Coronary artery (tissue), 2 donors: ENCODE results near the gene IGDCC3.

Source experiments
- DNase-seq: peaks from one replicate; pipeline ENCODE4 v3.0.0-alpha.2; 2017; ENCODE audit warnings: low spot score
- H3K27ac ChIP-seq, 2 donors: fragments of 200-600 bp; sonication (generic); one replicate each; pipeline ENCODE4 v1.5.1; 2016 to 2019
- H3K4me3 ChIP-seq: fragments of 200-600 bp; sonication (generic); 2 replicates; pipeline ENCODE4 v1.5.1; 2016; ENCODE audit warnings: mild to moderate bottlenecking, moderate library complexity
- TF ChIP-seq, protein P1 (sequence below): fragments of 200-600 bp; sonication (generic); IDR thresholded peaks from one replicate; pipeline ENCODE4 v1.5.1; 2019; ENCODE audit warnings: antibody characterized with exemption

Gene IGDCC3

GRCh38 chr15:65303687-65304380 is 74.0 kb downstream of the IGDCC3 start:
- peak overlapping the region; percentile 77 for H3K4me3 ChIP-seq
- TF ChIP-seq, protein P1, sequence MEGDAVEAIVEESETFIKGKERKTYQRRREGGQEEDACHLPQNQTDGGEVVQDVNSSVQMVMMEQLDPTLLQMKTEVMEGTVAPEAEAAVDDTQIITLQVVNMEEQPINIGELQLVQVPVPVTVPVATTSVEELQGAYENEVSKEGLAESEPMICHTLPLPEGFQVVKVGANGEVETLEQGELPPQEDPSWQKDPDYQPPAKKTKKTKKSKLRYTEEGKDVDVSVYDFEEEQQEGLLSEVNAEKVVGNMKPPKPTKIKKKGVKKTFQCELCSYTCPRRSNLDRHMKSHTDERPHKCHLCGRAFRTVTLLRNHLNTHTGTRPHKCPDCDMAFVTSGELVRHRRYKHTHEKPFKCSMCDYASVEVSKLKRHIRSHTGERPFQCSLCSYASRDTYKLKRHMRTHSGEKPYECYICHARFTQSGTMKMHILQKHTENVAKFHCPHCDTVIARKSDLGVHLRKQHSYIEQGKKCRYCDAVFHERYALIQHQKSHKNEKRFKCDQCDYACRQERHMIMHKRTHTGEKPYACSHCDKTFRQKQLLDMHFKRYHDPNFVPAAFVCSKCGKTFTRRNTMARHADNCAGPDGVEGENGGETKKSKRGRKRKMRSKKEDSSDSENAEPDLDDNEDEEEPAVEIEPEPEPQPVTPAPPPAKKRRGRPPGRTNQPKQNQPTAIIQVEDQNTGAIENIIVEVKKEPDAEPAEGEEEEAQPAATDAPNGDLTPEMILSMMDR, result no peak
- peak; percentile 79 for DNase-seq
- peak overlapping the region; percentile 80 to 94 for H3K27ac ChIP-seq

GRCh38 chr15:65302061-65302460 is 75.7 kb downstream of the IGDCC3 start:
- Histone ChIP-seq H3K4me3 (no peak overlapping the region), H3K27ac (no peak overlapping the region)
- TF ChIP-seq, protein P1, result no peak
- no peak for DNase-seq

- DNase-seq, result no peak
- Histone ChIP-seq H3K27ac (no peak overlapping the region), H3K4me3 (no peak overlapping the region)
- TF ChIP-seq, protein P1, result no peak
Observed at GRCh38 chr15:65300924-65301441, 76.8 kb downstream of the IGDCC3 start.

DNA sequence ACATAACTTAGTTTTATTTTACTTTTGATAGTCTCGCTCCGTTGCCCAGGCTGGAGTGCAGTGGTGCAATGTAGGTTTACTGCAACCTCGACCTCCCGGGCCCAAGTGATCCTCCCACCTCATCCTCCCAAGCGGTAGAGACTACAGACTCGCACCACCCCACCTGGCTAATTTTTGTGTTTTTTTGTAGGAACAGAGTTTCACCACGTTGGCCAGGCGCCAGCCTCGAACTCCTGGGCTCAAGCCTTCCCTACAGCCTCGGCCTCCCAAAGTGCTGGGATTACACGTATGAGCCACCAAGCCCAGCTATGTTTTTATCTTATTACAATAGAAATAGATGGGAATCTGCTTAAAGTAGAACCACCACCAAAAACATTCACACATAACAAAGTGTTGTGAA is 79.1 kb downstream of the IGDCC3 start:
- TF ChIP-seq, protein P1, result no peak

GRCh38 chr15:65292938-65293518 is 84.8 kb downstream of the IGDCC3 start:
- H3K27ac ChIP-seq, result no peak overlapping the region
- TF ChIP-seq, protein P1, result no peak
- no peak overlapping the region for H3K4me3 ChIP-seq
- no peak for DNase-seq

More for the DNA sequence above, 79.1 kb downstream of the IGDCC3 start:
- H3K27ac ChIP-seq, result no peak overlapping the region
- no peak overlapping the region for H3K4me3 ChIP-seq
- DNase-seq, result no peak

- TF ChIP-seq, protein P1, result no peak
- no peak for DNase-seq
- no peak overlapping the region for H3K4me3 ChIP-seq
- no peak overlapping the region for H3K27ac ChIP-seq
Observed at GRCh38 chr15:65290228-65290627, 87.6 kb downstream of the IGDCC3 start.
